NOMO-1 treated with DMSO at 0.1 percent for 48 hours (cell line): ENCODE data around the gene COL6A5.
"Not testable (repeated sequence)": the region's sequence is repeated elsewhere in the genome, so short reads cannot be mapped to it uniquely, and the experiment has no call there.

Source experiments
- DNase-seq: peaks from one replicate; lab custom pipeline; 2025; ENCODE audit not compliant: unreplicated experiment; lab: John Stamatoyannopoulos, UW

COL6A5 gene

GRCh38 chr3:130442284-130442683, 96.8 kb downstream of the COL6A5 start:
- DNase-seq = no peak

DNA sequence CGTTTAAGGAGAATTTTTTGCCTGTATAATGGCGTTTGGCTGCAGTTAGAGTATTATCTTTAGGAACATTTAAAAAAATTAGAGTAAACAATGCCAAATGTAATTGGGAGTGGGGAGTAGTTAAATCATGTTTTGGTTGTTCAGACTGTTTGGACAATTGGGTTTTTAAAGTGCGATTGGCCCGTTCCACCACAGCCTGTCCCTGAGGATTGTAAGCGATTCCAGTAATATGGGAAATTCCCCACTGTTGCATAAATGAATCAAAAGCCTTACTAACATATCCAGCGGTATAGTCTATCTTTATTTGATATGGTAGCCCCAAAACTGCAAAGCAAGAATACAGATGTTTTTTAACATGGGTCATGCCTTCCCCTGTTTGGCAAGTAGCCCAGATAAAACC, 101.4 kb downstream of the COL6A5 start:
- DNase-seq = not testable (repeated sequence)

DNA sequence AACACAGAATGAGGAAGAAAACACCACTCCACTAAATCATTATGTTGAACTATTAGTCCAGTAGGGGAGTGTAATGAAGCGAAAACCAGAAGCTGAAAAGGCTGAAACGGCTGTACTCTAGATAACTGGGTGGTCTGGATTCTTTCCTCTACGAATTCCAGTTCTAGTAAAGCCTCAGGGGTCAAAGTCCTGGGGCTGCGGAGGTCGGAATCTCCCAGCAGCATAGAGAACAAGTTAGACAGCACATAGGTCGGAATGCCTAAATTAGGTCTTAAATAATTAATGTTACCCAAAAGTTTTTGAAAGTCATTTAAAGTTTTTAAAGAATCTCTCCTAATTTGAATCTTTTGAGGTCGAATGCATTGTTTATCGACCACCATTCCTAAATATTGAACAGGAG, 102.7 kb downstream of the COL6A5 start:
- not testable (repeated sequence) for DNase-seq

- DNase-seq = no peak
Measured at GRCh38 chr3:130456540-130456939, 111.1 kb downstream of the COL6A5 start.

DNA sequence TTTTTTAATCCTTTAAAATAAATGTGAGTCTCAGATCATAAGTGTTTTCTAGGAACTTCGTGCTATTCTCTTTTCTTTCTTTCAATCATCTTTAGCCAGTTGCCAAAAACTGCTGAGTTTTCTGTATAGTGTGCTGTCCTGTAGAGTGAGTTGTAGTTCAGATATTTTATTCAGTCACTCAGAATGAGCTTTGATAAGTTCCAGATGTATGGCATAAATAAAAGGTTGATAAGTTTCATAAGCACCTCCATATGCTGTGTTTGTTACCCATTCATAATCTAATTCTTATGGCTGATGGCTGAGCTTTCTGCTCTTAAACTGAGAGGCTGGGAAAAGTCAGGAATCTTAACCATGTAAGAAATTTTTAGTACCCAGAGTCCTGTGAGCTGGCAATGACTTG, 112.2 kb downstream of the COL6A5 start:
- no peak for DNase-seq

- no peak for DNase-seq
Measured at GRCh38 chr3:130459944-130460343, 114.5 kb downstream of the COL6A5 start.

DNA sequence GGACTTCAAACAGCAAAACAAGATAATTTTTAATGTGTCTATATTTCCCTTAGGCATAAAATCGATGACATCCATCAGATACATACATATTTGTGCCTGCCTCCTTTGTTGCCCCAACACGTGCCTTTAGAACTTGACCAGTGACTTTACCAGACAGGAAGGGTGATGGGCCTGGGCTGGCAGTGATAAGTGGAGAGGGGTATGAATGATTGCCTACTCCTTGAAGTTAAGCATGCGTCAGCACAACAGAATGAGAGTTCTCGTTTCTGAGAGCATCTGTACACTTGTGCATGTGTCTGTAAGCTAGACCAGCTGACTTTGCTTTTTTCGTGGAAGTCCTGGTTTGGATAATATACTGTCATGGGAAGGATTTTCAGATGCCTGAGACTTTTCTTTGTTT, 116.6 kb downstream of the COL6A5 start:
- no peak for DNase-seq

DNA sequence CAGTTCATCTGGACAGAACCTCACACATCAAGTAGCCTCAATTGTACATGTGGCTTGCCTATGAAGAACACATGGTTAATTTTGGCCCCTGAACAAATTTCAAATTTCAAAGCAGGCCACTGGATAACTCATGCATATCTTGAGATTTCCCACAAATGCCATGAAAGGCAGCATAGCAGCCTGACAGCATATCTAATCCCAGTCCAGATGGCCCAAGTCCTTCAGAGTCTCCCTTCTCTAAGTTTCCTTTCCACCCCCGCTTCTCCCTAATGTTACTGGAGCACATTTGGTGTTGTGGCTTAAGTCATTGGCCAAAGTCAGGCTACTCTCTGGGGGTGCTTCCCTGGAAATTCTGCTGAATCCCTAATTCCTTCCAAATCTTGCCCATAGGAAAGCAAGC, 117.7 kb downstream of the COL6A5 start:
- no peak for DNase-seq

GRCh38 chr3:130465521-130465920, 120.0 kb downstream of the COL6A5 start:
- DNase-seq = no peak

GRCh38 chr3:130468311-130468710, 122.8 kb downstream of the COL6A5 start:
- DNase-seq = no peak

DNA sequence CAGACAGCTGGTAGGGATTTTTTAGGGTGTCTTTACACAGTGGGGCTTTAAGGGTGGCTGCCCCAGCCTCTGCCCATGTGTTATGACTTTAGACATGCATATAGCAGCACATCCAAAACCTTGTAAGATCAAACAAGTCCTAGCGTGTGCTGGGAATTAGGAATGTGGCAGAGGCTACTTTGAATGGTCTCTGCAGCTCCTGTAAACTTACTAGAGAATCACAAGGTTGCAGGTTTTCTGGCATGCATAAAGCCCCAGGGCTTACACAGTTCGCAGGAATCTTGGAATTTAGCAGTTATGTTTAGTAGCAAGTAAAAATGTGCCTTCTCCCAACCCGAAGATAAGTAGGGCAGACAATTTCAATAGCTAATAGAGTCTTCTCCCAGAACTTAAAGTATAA, 124.7 kb downstream of the COL6A5 start:
- DNase-seq = no peak

DNA sequence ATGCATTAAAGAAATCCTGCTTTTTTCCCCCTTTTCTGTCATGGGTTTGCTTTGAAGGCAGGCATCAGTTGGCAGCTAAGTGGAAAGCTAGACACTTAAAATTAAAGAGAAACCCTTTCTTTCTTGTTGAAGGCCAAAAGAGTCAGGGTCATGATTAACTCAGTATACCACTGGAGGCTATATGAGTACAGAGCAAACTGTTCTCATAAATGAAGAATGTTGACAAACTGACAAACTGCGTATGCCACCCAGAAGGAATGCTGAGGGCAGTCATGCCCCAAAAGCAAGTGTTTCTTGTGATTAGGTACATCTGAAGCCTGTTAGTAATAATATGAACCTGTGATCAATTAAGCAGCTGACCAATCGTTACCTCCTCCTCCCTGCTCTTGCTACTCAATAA, 127.9 kb downstream of the COL6A5 start:
- DNase-seq = no peak

DNA sequence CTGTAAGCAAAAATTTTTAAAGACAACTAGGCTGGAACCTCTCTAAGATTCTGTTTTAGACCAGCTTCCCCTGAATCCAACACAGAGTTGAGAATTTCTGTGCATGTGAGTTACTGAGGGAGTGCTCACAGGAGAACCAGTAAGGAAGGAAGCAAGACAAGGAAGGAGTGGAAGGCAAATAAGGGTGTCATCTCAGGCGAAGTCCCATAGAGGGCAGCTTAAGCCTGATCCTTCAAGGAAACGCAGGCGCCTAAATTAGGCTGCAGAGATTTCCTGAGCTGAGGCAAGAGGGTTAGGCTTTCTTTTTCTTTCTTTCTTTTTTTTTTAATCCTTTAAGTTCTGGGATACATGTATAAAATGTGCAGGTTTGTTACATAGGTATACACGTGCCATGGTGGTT, 135.3 kb downstream of the COL6A5 start:
- DNase-seq = peak; percentile 5

GRCh38 chr3:130488288-130488687, 142.8 kb downstream of the COL6A5 start:
- no peak for DNase-seq

GRCh38 chr3:130488769-130489450, 143.4 kb downstream of the COL6A5 start:
- no peak for DNase-seq

GRCh38 chr3:130490241-130490640, 144.8 kb downstream of the COL6A5 start:
- no peak for DNase-seq

DNA sequence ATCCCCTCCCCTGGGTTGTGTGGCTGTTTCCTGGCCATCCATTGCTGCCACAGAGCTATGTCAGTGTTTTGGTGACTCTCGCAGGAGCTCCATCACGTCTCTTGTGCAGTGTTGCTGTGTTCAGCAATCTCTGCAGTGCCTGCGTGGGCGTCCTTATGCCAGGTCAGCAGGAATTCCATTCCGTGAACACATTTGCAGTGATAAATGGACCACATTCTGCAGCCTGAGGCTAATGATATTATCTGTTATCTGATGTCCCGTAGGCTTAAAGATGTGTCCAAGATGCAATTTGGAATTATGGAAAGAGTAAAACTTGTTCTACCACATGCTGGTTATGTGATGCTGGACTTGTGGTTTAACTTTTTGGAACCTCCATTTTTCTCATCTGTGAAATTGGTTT, 146.0 kb downstream of the COL6A5 start:
- no peak for DNase-seq

DNA sequence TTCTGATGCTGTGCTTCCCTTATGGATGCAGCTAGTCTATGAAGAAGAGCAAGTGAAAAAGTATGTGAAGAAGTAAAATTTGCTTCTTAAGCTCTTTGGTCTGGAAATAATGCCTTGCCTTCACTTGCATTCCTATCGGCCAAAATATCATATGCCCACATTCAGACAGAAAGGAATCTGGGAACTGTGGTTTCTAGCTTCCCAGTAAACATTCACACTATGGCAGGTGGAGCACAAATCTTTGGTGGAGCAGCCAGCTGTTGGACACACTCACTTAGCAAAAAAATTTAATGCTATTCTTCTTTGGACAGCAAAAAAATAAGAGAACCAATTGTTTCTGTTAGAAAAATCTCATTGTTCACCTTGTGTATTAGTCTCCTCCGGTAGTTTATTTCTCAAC, 159.2 kb downstream of the COL6A5 start:
- DNase-seq = no peak

- DNase-seq = no peak
Measured at GRCh38 chr3:130506031-130506430, 160.6 kb downstream of the COL6A5 start.

DNA sequence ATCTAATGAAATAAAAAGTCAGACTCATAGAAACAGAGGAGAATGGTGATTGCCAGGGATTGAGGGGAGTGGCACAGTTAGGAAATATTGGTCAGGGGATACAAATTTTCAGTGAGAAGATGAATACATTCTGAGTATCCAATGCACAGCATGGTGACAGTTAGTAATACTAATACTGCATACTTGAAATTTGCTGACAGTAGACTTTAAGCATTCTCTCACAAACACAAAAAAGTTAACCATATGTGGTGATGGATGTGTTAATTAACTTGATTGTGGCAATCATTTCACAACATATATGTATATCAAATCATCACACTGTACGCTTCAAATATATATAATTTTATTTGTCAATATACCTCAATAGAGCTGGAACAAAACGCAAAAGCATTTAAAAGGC, 162.3 kb downstream of the COL6A5 start:
- DNase-seq = no peak

DNA sequence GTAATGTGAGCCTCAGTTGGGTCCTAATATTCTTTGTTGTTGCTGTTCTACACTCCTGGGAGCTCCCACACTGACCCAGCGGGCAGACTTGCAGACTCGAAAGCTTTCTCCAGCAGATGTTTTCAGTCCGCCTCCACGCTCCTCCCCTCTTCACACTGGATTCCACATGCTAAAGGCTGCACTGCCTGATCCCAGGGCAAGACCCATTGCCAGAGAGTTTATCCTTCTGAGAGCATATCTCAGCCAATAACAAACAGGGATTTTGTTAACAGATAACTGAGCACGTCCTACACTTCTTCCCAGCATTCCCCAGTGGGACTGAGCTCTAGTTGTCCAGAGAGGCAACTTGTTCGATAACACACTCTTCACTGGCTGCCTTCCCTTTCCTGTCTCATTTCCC, 163.5 kb downstream of the COL6A5 start:
- DNase-seq = no peak

GRCh38 chr3:130514681-130515080, 169.2 kb downstream of the COL6A5 start:
- DNase-seq = no peak

GRCh38 chr3:130515755-130516154, 170.3 kb downstream of the COL6A5 start:
- DNase-seq = no peak
